HEK293 (cell line): ENCODE data around the gene EVC.

ENCODE experiments used
- CTCF ChIA-PET: fragments of 350-600 bp; formaldehyde crosslinking; extraction: SDS; loops from one replicate; lab custom pipeline; 2021; ENCODE audit warnings: antibody characterized with exemption; lab: Yijun Ruan, JAX
- POLR2A ChIA-PET: fragments of 300-600 bp; formaldehyde crosslinking; extraction: SDS; loops from one replicate; lab custom pipeline; 2020; ENCODE audit warnings: antibody characterized with exemption, inconsistent platforms; lab: Yijun Ruan, JAX
- H3K27ac ChIP-seq: fragments of 200-500 bp; sonication (Bioruptor generic); 2 replicates; pipeline ENCODE4 v1.5.1; 2014; ENCODE audit warnings: low read depth, low read length, control low read depth, inconsistent platforms; ENCODE audit errors: extremely low read depth
- H3K36me3 ChIP-seq, 2 experiments: fragments of 200-500 bp in 1 of 2; sonication (Bioruptor generic) in 1 of 2; 1 replicate in 1 of 2; 2 replicates in 1 of 2; pipeline ENCODE4 v1.5.1; 2014 to 2017; ENCODE audit warnings: inconsistent platforms in 2 of 2, low read length in 2 of 2; ENCODE audit not compliant: control insufficient read depth in 2 of 2, insufficient read depth in 1 of 2
- H3K4me1 ChIP-seq: fragments of 200-500 bp; sonication (Bioruptor generic); 2 replicates; pipeline ENCODE4 v1.5.1; 2014; ENCODE audit warnings: mild to moderate bottlenecking, low read length, inconsistent platforms; ENCODE audit not compliant: control insufficient read depth, insufficient read depth
- H3K4me3 ChIP-seq: 2 replicates; pipeline ENCODE4 v1.5.1; 2011; ENCODE audit warnings: low read depth, mild to moderate bottlenecking, control low read depth, low read length, moderate library complexity
- H3K9me3 ChIP-seq: fragments of 200-500 bp; sonication (Bioruptor generic); 2 replicates; pipeline ENCODE4 v1.5.1; 2014; ENCODE audit warnings: low read depth, low read length, inconsistent platforms; ENCODE audit not compliant: control insufficient read depth, insufficient read depth
- BCL6B ChIP-seq: fragments of 450-650 bp; formaldehyde crosslinking; IDR thresholded peaks from 2 replicates; pipeline ENCODE4 v1.5.1; 2017; ENCODE audit warnings: missing biosample characterization, missing genetic modification characterization
- EGR2 ChIP-seq: fragments of 450-650 bp; formaldehyde crosslinking; IDR thresholded peaks from 2 replicates; pipeline ENCODE4 v1.5.1; 2016; ENCODE audit warnings: low read depth, missing biosample characterization, missing genetic modification characterization
- GFI1B ChIP-seq: fragments of 450-650 bp; formaldehyde crosslinking; IDR thresholded peaks from 2 replicates; pipeline ENCODE4 v1.5.1; 2016; ENCODE audit warnings: missing biosample characterization, missing genetic modification characterization
- KLF10 ChIP-seq: fragments of 450-650 bp; IDR thresholded peaks from 2 replicates; pipeline ENCODE4 v1.5.1; 2018; ENCODE audit warnings: missing biosample characterization, mild to moderate bottlenecking, missing genetic modification characterization
- OVOL3 ChIP-seq: fragments of 450-650 bp; formaldehyde crosslinking; IDR thresholded peaks from 2 replicates; pipeline ENCODE4 v1.5.1; 2016; ENCODE audit warnings: missing biosample characterization, missing genetic modification characterization
- SP7 ChIP-seq: fragments of 450-650 bp; formaldehyde crosslinking; IDR thresholded peaks from 2 replicates; pipeline ENCODE4 v1.5.1; 2016; ENCODE audit warnings: missing biosample characterization, missing genetic modification characterization
- ZBTB48 ChIP-seq: fragments of 450-650 bp; formaldehyde crosslinking; IDR thresholded peaks from 2 replicates; pipeline ENCODE4 v1.5.1; 2016; ENCODE audit warnings: missing biosample characterization, missing genetic modification characterization
- ZNF132 ChIP-seq: fragments of 450-650 bp; formaldehyde crosslinking; IDR thresholded peaks from 2 replicates; pipeline ENCODE4 v1.5.1; 2017; ENCODE audit warnings: missing biosample characterization, missing genetic modification characterization, borderline replicate concordance
- ZNF140 ChIP-seq: fragments of 450-650 bp; formaldehyde crosslinking; IDR thresholded peaks from 2 replicates; pipeline ENCODE4 v1.5.1; 2016; ENCODE audit warnings: missing biosample characterization, missing genetic modification characterization
- ZNF174 ChIP-seq: fragments of 450-650 bp; formaldehyde crosslinking; IDR thresholded peaks from 2 replicates; pipeline ENCODE4 v1.5.0; 2017; ENCODE audit warnings: missing biosample characterization, mild to moderate bottlenecking, missing genetic modification characterization
- ZNF18 ChIP-seq: fragments of 450-650 bp; formaldehyde crosslinking; IDR thresholded peaks from 2 replicates; pipeline ENCODE4 v1.5.1; 2016; ENCODE audit warnings: missing biosample characterization, missing genetic modification characterization
- ZNF19 ChIP-seq: fragments of 450-650 bp; formaldehyde crosslinking; IDR thresholded peaks from 2 replicates; pipeline ENCODE4; 2016; ENCODE audit warnings: missing biosample characterization, missing genetic modification characterization, low read depth
- ZNF23 ChIP-seq: fragments of 450-650 bp; formaldehyde crosslinking; IDR thresholded peaks from 2 replicates; pipeline ENCODE4 v1.5.1; 2016; ENCODE audit warnings: missing biosample characterization, missing genetic modification characterization, borderline replicate concordance
- ZNF623 ChIP-seq: fragments of 450-650 bp; formaldehyde crosslinking; IDR thresholded peaks from 2 replicates; pipeline ENCODE4 v1.5.1; 2016; ENCODE audit warnings: missing biosample characterization, missing genetic modification characterization
- ZNF837 ChIP-seq: fragments of 450-650 bp; formaldehyde crosslinking; IDR thresholded peaks from 2 replicates; pipeline ENCODE4 v1.5.1; 2016; ENCODE audit warnings: missing biosample characterization, missing genetic modification characterization
- TF ChIP-seq, protein P1 (sequence below): fragments of 450-650 bp; formaldehyde crosslinking; IDR thresholded peaks from 2 replicates; pipeline ENCODE4 v1.5.1; 2016; ENCODE audit warnings: missing biosample characterization, missing genetic modification characterization, low read depth
- TF ChIP-seq, protein P2 (sequence below): fragments of 450-650 bp; formaldehyde crosslinking; IDR thresholded peaks from 2 replicates; pipeline ENCODE4 v1.5.1; 2016; ENCODE audit warnings: missing biosample characterization, missing genetic modification characterization
- TF ChIP-seq, protein P3 (sequence below): fragments of 450-650 bp; formaldehyde crosslinking; IDR thresholded peaks from 2 replicates; pipeline ENCODE4 v1.5.1; 2017; ENCODE audit warnings: missing biosample characterization, missing genetic modification characterization
- TF ChIP-seq, protein P4 (sequence below): fragments of 450-650 bp; formaldehyde crosslinking; IDR thresholded peaks from 2 replicates; pipeline ENCODE4 v1.5.1; 2016; ENCODE audit warnings: missing biosample characterization, missing genetic modification characterization, borderline replicate concordance

EVC gene

DNA sequence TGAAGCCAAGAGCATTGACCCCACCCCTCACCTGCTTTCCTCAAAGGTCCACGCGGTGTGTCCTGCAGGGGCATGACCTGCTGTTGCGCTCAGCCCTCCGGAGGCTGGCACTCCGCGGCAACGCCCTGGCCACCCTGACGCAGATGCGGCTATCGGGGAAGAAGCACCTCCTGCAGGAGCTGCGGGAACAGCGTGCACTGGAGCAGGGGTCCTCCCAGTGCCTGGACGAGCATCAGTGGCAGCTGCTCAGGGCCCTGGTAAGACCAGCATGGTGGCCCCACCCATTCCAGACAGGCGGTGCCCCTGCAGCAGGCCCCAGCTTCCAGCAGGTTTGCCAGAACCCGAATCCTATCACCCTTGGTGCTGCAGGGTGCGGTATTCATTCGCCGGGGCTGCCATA lies 86.0 kb downstream of the EVC start (continued):
- no peak for TF ChIP-seq ZNF837 (tag by site-specific recombination)
- TF ChIP-seq OVOL3 (tag by site-specific recombination) = no peak
- TF ChIP-seq EGR2 (tag by site-specific recombination) = no peak
- no peak for TF ChIP-seq ZBTB48
- no peak for TF ChIP-seq ZNF174 (tag by site-specific recombination)
- no peak for TF ChIP-seq ZNF140 (tag by site-specific recombination)
- TF ChIP-seq ZNF19 (tag by site-specific recombination) = no peak
- TF ChIP-seq, protein P1, sequence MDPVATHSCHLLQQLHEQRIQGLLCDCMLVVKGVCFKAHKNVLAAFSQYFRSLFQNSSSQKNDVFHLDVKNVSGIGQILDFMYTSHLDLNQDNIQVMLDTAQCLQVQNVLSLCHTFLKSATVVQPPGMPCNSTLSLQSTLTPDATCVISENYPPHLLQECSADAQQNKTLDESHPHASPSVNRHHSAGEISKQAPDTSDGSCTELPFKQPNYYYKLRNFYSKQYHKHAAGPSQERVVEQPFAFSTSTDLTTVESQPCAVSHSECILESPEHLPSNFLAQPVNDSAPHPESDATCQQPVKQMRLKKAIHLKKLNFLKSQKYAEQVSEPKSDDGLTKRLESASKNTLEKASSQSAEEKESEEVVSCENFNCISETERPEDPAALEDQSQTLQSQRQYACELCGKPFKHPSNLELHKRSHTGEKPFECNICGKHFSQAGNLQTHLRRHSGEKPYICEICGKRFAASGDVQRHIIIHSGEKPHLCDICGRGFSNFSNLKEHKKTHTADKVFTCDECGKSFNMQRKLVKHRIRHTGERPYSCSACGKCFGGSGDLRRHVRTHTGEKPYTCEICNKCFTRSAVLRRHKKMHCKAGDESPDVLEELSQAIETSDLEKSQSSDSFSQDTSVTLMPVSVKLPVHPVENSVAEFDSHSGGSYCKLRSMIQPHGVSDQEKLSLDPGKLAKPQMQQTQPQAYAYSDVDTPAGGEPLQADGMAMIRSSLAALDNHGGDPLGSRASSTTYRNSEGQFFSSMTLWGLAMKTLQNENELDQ (tag by site-specific recombination) = no peak
- TF ChIP-seq ZNF18 (tag by site-specific recombination) = no peak

DNA sequence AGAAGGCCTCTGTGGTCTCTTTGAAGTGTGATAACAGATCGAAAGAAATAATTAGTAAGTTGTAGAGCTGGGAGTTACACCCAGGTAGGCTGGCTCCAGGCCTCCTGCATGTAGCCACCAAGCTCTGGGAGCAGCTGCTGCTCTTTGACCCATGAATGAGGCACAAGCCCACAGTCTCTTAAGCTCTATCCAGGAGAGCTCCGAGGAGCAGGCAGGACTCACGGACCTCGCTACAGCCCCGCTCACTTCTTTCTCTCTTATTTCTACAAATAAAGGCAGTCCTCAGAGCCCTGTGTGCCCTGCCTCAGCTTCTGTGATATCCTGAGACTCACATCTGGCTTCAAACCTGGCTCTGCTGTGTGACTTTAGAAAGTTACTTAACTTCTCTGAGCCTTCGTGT lies 86.9 kb downstream of the EVC start:
- no peaks in the 10 kb centered on the region for H3K9me3 ChIP-seq
- TF ChIP-seq, protein P2, sequence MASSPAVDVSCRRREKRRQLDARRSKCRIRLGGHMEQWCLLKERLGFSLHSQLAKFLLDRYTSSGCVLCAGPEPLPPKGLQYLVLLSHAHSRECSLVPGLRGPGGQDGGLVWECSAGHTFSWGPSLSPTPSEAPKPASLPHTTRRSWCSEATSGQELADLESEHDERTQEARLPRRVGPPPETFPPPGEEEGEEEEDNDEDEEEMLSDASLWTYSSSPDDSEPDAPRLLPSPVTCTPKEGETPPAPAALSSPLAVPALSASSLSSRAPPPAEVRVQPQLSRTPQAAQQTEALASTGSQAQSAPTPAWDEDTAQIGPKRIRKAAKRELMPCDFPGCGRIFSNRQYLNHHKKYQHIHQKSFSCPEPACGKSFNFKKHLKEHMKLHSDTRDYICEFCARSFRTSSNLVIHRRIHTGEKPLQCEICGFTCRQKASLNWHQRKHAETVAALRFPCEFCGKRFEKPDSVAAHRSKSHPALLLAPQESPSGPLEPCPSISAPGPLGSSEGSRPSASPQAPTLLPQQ = no peak
- TF ChIP-seq ZNF623 (tag by site-specific recombination) = no peak
- no peak for TF ChIP-seq GFI1B (tag by site-specific recombination)
- TF ChIP-seq, protein P3, sequence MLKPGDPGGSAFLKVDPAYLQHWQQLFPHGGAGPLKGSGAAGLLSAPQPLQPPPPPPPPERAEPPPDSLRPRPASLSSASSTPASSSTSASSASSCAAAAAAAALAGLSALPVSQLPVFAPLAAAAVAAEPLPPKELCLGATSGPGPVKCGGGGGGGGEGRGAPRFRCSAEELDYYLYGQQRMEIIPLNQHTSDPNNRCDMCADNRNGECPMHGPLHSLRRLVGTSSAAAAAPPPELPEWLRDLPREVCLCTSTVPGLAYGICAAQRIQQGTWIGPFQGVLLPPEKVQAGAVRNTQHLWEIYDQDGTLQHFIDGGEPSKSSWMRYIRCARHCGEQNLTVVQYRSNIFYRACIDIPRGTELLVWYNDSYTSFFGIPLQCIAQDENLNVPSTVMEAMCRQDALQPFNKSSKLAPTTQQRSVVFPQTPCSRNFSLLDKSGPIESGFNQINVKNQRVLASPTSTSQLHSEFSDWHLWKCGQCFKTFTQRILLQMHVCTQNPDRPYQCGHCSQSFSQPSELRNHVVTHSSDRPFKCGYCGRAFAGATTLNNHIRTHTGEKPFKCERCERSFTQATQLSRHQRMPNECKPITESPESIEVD = no peak
- H3K36me3 ChIP-seq = peaks cover 0 to 39% of the 10 kb centered on the region in 2 experiments; a peak in 2 of 3 replicates
- H3K27ac ChIP-seq = no peak overlapping the region
- no peak overlapping the region for H3K4me3 ChIP-seq
- CTCF ChIA-PET = no interaction called here
- H3K4me1 ChIP-seq = no peaks in the 10 kb centered on the region
- POLR2A ChIA-PET = no interaction called here

GRCh38 chr4:5798462-5798861 lies 87.5 kb downstream of the EVC start:
- CTCF ChIA-PET = interaction anchor here (0.9 kb wide), 1 partner anchor 8 kb away, joined by 3 read pairs; no protein-coding TSS in a partner anchor

More at GRCh38 chr4:5798462-5798861, 87.5 kb downstream of the EVC start:
- H3K4me3 ChIP-seq = no peak overlapping the region
- no peak overlapping the region for H3K27ac ChIP-seq
- TF ChIP-seq KLF10 (tag by site-specific recombination) (no peak), SP7 (tag by site-specific recombination) (no peak), ZNF23 (no peak), BCL6B (tag by site-specific recombination) (no peak), ZNF132 (no peak)
- TF ChIP-seq, protein P4, sequence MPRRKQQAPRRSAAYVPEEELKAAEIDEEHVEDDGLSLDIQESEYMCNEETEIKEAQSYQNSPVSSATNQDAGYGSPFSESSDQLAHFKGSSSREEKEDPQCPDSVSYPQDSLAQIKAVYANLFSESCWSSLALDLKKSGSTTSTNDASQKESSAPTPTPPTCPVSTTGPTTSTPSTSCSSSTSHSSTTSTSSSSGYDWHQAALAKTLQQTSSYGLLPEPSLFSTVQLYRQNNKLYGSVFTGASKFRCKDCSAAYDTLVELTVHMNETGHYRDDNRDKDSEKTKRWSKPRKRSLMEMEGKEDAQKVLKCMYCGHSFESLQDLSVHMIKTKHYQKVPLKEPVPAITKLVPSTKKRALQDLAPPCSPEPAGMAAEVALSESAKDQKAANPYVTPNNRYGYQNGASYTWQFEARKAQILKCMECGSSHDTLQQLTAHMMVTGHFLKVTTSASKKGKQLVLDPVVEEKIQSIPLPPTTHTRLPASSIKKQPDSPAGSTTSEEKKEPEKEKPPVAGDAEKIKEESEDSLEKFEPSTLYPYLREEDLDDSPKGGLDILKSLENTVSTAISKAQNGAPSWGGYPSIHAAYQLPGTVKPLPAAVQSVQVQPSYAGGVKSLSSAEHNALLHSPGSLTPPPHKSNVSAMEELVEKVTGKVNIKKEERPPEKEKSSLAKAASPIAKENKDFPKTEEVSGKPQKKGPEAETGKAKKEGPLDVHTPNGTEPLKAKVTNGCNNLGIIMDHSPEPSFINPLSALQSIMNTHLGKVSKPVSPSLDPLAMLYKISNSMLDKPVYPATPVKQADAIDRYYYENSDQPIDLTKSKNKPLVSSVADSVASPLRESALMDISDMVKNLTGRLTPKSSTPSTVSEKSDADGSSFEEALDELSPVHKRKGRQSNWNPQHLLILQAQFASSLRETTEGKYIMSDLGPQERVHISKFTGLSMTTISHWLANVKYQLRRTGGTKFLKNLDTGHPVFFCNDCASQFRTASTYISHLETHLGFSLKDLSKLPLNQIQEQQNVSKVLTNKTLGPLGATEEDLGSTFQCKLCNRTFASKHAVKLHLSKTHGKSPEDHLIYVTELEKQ = no peak
- H3K9me3 ChIP-seq = no peaks in the 10 kb centered on the region
- H3K36me3 ChIP-seq = peaks cover 0 to 42% of the 10 kb centered on the region in 2 experiments; a peak in 2 of 3 replicates
- H3K4me1 ChIP-seq = no peaks in the 10 kb centered on the region
- POLR2A ChIA-PET = no interaction called here
